Cardiac muscle cell (in vitro differentiated cells and primary cell): ENCODE results near the gene REN. TPM values are rescaled to one million over a fixed set of nuclear protein-coding genes. Genes with fewer than 3 reads are reported as not detected.
A peak's percentile ranks its signal among the peaks of the same experiment; 100 is the strongest.

ENCODE experiments used
- DNase-seq, 2 donors: peaks; one replicate each; pipeline versions ENCODE4 v3.0.0 to v3.0.0-alpha.2; 2010 to 2017; ENCODE audit warnings: low read depth in 1 of 2, low spot score in 1 of 2
- H3K27ac ChIP-seq: fragments of 200-600 bp; sonication (generic); 2 replicates; pipeline ENCODE4 v1.5.1; 2016
- H3K27me3 ChIP-seq: fragments of 200-600 bp; sonication (generic); 2 replicates; pipeline ENCODE4 v1.6.0; 2016; ENCODE audit warnings: control low read depth
- H3K36me3 ChIP-seq: fragments of 200-600 bp; sonication (generic); 2 replicates; pipeline ENCODE4 v1.5.1; 2016; ENCODE audit warnings: control low read depth
- H3K4me1 ChIP-seq: fragments of 200-600 bp; sonication (generic); 2 replicates; pipeline ENCODE4 v1.8.1; 2017; ENCODE audit warnings: low read depth, mild to moderate bottlenecking, mixed run types
- H3K4me3 ChIP-seq: fragments of 200-600 bp; sonication (generic); 2 replicates; pipeline ENCODE4 v1.5.1; 2016; ENCODE audit warnings: mild to moderate bottlenecking
- H3K9me3 ChIP-seq: fragments of 200-600 bp; sonication (generic); 2 replicates; pipeline ENCODE4 v1.5.1; 2017; ENCODE audit warnings: low read depth, mild to moderate bottlenecking, control low read depth
- polyA plus RNA-seq: library from polyadenylated mRNA; unstranded; fragments of >200 nt; fragmentation: Nextera tagmentation; extraction: Ambion mirVana; gene quantifications from 2 replicates; pipeline ENCODE4 v1.2.1, GENCODE V29; 2016
- total RNA-seq: library from RNA; depleted of rRNA; stranded (reverse); fragments of >200 nt; gene quantifications from 2 replicates; pipeline ENCODE4 v1.2.3, GENCODE V29; 2016
- TF ChIP-seq, protein P1 (sequence below): IDR thresholded peaks from 2 replicates; pipeline ENCODE4 v1.5.1; 2012; ENCODE audit warnings: low read depth, mild to moderate bottlenecking, low read length

REN gene
- total and polyA plus RNA-seq, 2 experiments from 2014 or later = 3.5 TPM; not detected in 1

DNA sequence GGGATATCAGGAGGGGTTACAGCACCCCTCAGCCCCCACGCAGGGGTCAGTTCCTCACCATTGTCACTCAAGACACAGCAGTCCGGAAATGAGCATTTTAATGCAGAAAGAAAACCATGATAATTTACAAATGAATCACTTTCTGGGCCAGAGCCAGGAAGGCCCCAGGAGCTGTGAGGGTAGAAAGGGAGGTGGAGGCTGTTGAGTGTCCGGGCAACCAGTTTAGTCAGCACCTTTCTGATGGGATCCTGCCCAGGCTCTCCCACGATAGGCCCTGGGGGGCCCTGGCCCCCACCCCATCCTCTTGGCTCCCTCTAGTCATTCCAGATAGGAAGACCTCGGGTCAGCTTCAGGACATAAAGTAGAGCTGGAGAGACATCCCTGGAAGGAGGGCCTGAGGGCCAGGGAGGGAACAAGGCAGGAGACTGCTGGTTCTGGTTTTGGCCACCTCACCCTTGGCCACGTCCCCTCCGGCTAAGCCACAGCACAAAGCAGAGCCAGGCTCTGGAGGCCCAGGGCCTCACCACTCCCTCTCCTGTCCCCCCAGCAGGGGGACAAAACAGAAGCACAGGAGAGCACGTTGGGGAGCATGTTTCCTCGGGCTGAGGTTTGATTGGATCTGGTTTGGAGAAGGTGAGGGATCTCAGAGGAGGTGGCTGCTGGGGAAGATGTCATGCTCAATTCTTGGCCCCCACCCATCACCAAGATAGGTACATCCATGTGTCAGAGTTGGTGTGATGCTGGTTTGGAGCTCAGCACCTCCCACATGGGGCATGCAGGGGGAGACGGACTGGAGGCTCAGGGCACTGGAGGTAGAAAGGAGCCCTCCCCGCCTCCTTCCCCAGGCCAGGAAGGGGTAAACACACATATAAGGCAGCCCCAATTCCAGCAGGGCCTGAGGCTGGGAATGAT lies 34.9 kb downstream of the REN start:
- Histone ChIP-seq H3K4me1 (peaks cover 11% of the 10 kb centered on the region), H3K36me3 (no peaks in the 10 kb centered on the region), H3K27ac (no peak overlapping the region), H3K9me3 (no peaks in the 10 kb centered on the region), H3K4me3 (no peak overlapping the region), H3K27me3 (no peaks in the 10 kb centered on the region)
- DNase-seq = peak in 1 of 2 donors; percentile 91
- TF ChIP-seq, protein P1, sequence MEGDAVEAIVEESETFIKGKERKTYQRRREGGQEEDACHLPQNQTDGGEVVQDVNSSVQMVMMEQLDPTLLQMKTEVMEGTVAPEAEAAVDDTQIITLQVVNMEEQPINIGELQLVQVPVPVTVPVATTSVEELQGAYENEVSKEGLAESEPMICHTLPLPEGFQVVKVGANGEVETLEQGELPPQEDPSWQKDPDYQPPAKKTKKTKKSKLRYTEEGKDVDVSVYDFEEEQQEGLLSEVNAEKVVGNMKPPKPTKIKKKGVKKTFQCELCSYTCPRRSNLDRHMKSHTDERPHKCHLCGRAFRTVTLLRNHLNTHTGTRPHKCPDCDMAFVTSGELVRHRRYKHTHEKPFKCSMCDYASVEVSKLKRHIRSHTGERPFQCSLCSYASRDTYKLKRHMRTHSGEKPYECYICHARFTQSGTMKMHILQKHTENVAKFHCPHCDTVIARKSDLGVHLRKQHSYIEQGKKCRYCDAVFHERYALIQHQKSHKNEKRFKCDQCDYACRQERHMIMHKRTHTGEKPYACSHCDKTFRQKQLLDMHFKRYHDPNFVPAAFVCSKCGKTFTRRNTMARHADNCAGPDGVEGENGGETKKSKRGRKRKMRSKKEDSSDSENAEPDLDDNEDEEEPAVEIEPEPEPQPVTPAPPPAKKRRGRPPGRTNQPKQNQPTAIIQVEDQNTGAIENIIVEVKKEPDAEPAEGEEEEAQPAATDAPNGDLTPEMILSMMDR = peak; percentile 18

DNA sequence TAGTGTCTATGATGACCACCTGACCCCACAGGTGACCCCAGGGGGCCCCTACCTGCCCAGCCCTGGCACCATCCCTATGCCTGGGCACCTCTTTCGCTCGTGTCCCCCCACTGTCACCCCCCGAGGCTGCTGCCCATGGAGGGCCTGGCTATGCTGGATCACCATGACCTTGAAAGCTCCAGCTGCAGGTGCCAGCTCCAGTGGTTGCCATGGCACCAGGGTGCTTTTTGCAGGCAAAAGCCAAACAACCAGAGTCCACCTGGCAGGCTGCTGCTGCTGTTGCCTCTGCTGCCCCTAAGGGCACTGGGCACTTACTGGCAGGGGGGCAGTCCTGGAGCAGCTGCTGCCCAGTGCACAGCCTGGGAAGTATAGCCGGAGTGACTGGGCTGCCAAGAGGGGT lies 36.0 kb downstream of the REN start:
- Histone ChIP-seq H3K27ac (no peak overlapping the region), H3K36me3 (no peaks in the 10 kb centered on the region), H3K9me3 (no peaks in the 10 kb centered on the region), H3K27me3 (no peaks in the 10 kb centered on the region), H3K4me1 (peaks cover 11% of the 10 kb centered on the region), H3K4me3 (no peak overlapping the region)
- TF ChIP-seq, protein P1 = no peak
- no peak for DNase-seq

DNA sequence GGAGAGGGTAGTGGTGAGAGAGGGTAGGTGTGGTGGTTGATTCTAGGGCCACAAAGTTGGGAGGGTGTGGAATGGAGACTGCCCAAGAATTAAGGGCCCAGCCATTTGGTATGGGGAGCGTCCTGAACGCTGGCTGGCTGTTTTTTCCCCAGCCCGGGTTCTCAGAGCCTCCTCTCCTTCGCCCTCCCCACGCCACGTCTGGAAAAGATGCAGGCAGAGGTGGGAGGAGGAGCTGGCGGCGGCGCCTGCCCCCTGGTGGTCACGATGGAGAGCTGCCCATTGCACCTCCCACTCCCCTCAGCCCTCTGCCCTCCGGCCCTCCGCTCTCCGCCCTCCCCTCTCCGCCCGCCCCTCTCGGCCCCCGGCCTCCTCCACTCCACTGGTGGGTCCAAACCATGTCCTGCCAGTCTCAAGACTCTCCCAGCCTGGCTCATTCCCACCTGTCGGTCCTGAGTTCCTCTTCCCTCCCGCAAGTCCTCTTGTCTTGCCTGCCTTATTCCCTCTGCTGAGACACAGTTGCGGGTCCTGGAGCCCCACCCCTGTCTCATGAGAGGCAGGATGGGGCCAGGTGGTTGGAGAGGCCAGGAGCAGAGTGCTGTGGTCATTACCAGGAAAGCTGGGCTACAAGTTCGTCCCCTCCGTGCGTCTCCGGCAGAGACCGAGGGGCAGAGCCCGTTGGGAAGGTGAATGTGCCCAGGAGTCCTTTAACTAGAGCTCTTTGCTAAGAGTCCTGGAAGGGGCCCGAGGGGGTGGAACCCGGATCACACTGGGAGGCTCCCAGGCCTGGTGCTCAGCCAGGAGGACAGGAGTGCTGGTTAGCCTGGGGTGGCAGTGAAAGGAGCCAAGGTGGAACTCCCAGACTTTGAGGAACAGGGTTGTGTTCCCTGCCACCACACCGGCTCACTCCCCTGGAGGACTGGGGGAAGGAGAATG lies 36.9 kb downstream of the REN start:
- Histone ChIP-seq H3K9me3 (no peaks in the 10 kb centered on the region), H3K27ac (no peak overlapping the region), H3K36me3 (no peaks in the 10 kb centered on the region), H3K4me3 (no peak overlapping the region), H3K4me1 (peaks cover 11% of the 10 kb centered on the region), H3K27me3 (no peaks in the 10 kb centered on the region)
- TF ChIP-seq, protein P1 = peak; percentile 82
- DNase-seq = peak; percentile 71 to 81

DNA sequence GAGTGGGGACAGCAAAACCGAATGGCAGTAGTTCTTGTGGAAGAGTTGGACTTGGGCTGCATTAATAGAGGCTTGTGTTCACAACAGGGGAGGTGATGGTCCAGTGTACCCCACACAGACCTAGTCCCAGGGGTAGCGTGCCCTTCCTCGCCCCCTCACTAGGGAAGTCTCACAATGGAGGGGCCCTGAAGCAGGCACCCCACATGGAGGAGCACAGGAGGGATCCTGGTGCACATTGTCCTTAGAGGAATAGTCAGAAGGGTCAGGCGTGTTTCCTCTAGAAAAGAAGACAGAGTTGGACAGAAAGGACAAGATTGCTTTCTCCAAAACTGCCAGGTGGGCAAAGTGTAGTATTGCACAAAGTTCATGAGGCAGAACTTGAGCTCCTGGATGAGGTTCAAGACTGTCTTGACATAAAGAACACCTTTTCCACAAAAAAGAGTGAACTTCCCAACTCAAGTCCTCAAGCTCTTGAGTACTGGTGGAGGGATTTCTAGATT lies 37.6 kb downstream of the REN start:
- Histone ChIP-seq H3K4me3 (no peak overlapping the region), H3K4me1 (peaks cover 11% of the 10 kb centered on the region)

More for the DNA sequence above, 37.6 kb downstream of the REN start:
- TF ChIP-seq, protein P1 = no peak
- H3K9me3 ChIP-seq = no peaks in the 10 kb centered on the region
- no peak for DNase-seq
- no peak overlapping the region for H3K27ac ChIP-seq
- H3K27me3 ChIP-seq = no peaks in the 10 kb centered on the region
- peaks cover 3% of the 10 kb centered on the region for H3K36me3 ChIP-seq
